Measurements from ENCODE around the gene PNKD. TPM values are rescaled to one million over a fixed set of nuclear protein-coding genes. Genes with fewer than 3 reads are reported as not detected.
A peak's percentile ranks its signal among the peaks of the same experiment; 100 is the strongest.

PNKD gene
- total and polyA plus RNA-seq, 2 donors from 2014 or later = 90.6 to 244 TPM

DNA sequence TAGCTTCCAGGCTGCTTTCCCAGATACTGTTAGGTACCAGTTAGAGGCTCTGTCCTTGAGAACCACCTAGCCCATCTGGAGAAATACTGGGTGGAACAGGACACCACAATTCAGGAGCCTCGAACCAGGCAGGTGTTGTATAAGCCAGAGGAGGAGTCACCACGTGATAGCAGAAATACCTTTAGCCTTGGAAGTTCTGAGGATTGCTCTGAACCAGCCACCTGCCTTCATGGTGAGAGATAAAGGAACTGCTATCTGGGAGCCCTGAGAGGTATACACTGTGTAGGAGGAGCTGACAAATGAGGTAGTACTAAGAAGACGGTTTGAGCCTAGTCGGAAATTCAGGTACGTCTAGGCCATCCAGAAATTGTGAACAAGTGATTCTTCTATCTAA lies 17.1 kb upstream of the PNKD start:
- H3K4me1 ChIP-seq (ENCODE audit: control insufficient read depth in 2 of 3, insufficient read depth in 2 of 3, low read depth in 1 of 3, low read length in 3 of 3) = no peaks in the 10 kb centered on the region
- peaks cover 20 to 64% (median 45%) of the 10 kb centered on the region in 3 donors for H3K36me3 ChIP-seq (ENCODE audit: control insufficient read depth in 2 of 3, insufficient read depth in 3 of 3, low read length in 3 of 3)
- intact Hi-C loops (cut with DNase I) = no loop called here
- TF ChIP-seq, protein P1, sequence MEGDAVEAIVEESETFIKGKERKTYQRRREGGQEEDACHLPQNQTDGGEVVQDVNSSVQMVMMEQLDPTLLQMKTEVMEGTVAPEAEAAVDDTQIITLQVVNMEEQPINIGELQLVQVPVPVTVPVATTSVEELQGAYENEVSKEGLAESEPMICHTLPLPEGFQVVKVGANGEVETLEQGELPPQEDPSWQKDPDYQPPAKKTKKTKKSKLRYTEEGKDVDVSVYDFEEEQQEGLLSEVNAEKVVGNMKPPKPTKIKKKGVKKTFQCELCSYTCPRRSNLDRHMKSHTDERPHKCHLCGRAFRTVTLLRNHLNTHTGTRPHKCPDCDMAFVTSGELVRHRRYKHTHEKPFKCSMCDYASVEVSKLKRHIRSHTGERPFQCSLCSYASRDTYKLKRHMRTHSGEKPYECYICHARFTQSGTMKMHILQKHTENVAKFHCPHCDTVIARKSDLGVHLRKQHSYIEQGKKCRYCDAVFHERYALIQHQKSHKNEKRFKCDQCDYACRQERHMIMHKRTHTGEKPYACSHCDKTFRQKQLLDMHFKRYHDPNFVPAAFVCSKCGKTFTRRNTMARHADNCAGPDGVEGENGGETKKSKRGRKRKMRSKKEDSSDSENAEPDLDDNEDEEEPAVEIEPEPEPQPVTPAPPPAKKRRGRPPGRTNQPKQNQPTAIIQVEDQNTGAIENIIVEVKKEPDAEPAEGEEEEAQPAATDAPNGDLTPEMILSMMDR (IDR thresholded peaks at IDR 0.05; ENCODE audit: borderline replicate concordance, extremely low read depth, insufficient read depth) = no peak
- H3K9ac ChIP-seq (ENCODE audit: low read length in 3 of 3) = no peak overlapping the region
- FAIRE-seq = no peak
- H3K27me3 ChIP-seq (ENCODE audit: control insufficient read depth, insufficient read depth, low read length) = no peaks in the 10 kb centered on the region
- no peak overlapping the region for H3K4me3 ChIP-seq (ENCODE audit: low read length in 3 of 3)
- H3K9me3 ChIP-seq (ENCODE audit: control insufficient read depth in 2 of 3, insufficient read depth in 1 of 3, low read length in 3 of 3) = no peaks in the 10 kb centered on the region
- DNase-seq = no peak
- no peak overlapping the region for H3K27ac ChIP-seq (ENCODE audit: low read depth in 2 of 2, low read length in 2 of 2)

GRCh38 chr2:218255446-218255845 lies 14.9 kb upstream of the PNKD start:
- H3K9me3 ChIP-seq (ENCODE audit: control insufficient read depth in 2 of 3, insufficient read depth in 1 of 3, low read length in 3 of 3) = no peaks in the 10 kb centered on the region
- H3K4me3 ChIP-seq (ENCODE audit: low read length in 3 of 3) = no peak overlapping the region
- peaks cover 10 to 42% (median 29%) of the 10 kb centered on the region in 3 donors for H3K36me3 ChIP-seq (ENCODE audit: control insufficient read depth in 2 of 3, insufficient read depth in 3 of 3, low read length in 3 of 3)
- DNase-seq (no peak), FAIRE-seq (no peak)
- H3K4me1 ChIP-seq (ENCODE audit: control insufficient read depth in 2 of 3, insufficient read depth in 2 of 3, low read depth in 1 of 3, low read length in 3 of 3) = peaks cover 0 to 14% (median 4%) of the 10 kb centered on the region in 3 donors
- H3K9ac ChIP-seq (ENCODE audit: low read length in 3 of 3) = no peak overlapping the region
- no peaks in the 10 kb centered on the region for H3K27me3 ChIP-seq (ENCODE audit: control insufficient read depth, insufficient read depth, low read length)
- intact Hi-C loops (cut with DNase I) = no loop called here
- H3K27ac ChIP-seq (ENCODE audit: low read depth in 2 of 2, low read length in 2 of 2) = no peak overlapping the region
- TF ChIP-seq, protein P1 (IDR thresholded peaks at IDR 0.05; ENCODE audit: borderline replicate concordance, extremely low read depth, insufficient read depth) = no peak

- no peaks in the 10 kb centered on the region for H3K9me3 ChIP-seq (ENCODE audit: control insufficient read depth in 2 of 3, insufficient read depth in 1 of 3, low read length in 3 of 3)
- intact Hi-C loops (cut with DNase I) = no loop called here
- no peaks in the 10 kb centered on the region for H3K27me3 ChIP-seq (ENCODE audit: control insufficient read depth, insufficient read depth, low read length)
- no peak overlapping the region for H3K27ac ChIP-seq (ENCODE audit: low read depth in 2 of 2, low read length in 2 of 2)
- peak in 1 of 5 donors; percentile 37 for DNase-seq
- FAIRE-seq = no peak
- H3K4me1 ChIP-seq (ENCODE audit: control insufficient read depth in 2 of 3, insufficient read depth in 2 of 3, low read depth in 1 of 3, low read length in 3 of 3) = peaks cover 0 to 23% (median 14%) of the 10 kb centered on the region in 3 donors
- H3K36me3 ChIP-seq (ENCODE audit: control insufficient read depth in 2 of 3, insufficient read depth in 3 of 3, low read length in 3 of 3) = peaks cover 9 to 30% (median 22%) of the 10 kb centered on the region in 3 donors
- no peak overlapping the region for H3K4me3 ChIP-seq (ENCODE audit: low read length in 3 of 3)
- TF ChIP-seq, protein P1 (IDR thresholded peaks at IDR 0.05; ENCODE audit: borderline replicate concordance, extremely low read depth, insufficient read depth) = no peak
- H3K9ac ChIP-seq (ENCODE audit: low read length in 3 of 3) = no peak overlapping the region
These were observed 13.5 kb upstream of the PNKD start for GRCh38 chr2:218256612-218257350.

All from kidney (tissue), 14 donors.